HG03280 (cell line): Measurements from ENCODE around the gene CNTFR.

Experiments used
- ATAC-seq: cut with Tn5 transposase; IDR thresholded peaks from one replicate; pipeline ENCODE4 v1.9.1; 2021; ENCODE audit warnings: mild to moderate bottlenecking, moderate library complexity; ENCODE audit not compliant: unreplicated experiment

The CNTFR gene

DNA sequence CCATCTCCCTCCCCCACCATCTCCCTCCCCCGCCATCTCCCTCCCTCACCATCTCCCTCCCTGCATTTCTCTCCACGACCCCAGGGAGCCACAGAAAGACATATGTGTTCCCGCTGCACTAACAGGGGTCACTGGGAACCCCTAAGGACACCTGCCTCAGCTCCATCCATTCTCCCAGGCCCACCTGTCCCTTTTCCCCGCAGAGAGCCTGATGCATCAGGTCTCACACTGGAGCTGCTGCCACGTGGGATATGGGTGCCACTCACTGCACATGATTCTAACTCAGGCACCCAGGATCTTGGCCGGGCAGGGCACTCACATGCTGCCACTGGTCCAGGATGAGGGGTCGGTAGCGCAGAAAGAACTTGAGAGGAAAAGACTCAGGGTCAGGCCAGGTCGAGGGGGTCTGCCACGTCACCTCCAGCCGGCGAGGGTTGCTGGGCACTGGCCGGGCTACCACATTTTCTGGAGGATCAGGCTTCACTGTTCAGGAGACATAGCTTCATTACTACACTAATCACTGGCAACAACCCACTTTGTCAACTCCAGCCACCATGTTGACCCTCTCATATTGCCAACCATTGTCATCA, 33.5 kb downstream of the CNTFR start:
- ATAC-seq: no peak

DNA sequence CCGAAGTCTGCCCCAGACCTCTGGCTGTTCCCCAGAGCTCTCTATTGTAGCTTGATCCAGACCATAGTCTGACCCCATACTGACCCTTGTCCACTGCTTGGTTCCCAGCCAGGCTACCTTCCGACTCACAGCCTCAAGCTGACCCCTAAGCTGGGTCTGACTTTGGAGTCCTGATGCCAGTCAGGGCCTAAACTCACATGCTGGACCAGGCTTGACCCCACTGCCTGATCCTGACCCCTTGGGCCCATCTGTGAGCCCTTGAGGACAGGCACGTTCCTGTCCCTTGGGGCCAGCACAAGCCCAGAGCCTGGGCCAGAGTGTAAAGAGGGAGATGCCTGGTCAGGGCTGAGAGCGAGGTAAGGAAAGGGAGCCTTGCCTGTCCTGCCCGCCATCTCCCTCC, 34.0 kb downstream of the CNTFR start:
- no peak for ATAC-seq

DNA sequence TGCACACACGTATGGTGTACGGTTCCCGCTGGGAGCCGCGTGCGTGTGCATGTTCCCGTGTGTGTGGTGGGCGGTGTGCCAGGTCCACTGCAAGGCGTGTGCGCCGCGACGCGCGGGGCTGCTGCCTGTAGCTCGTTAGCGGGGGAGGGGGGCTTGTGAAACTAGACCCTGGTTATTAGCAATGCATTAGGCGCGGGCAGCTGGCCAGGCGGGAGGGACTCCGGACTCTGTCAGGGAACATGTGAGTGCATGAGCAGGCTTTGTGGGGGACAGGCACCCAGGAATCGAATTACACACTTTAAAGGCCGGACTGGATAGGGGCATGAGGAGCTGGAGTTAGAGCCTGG, 34.5 kb downstream of the CNTFR start:
- no peak for ATAC-seq

DNA sequence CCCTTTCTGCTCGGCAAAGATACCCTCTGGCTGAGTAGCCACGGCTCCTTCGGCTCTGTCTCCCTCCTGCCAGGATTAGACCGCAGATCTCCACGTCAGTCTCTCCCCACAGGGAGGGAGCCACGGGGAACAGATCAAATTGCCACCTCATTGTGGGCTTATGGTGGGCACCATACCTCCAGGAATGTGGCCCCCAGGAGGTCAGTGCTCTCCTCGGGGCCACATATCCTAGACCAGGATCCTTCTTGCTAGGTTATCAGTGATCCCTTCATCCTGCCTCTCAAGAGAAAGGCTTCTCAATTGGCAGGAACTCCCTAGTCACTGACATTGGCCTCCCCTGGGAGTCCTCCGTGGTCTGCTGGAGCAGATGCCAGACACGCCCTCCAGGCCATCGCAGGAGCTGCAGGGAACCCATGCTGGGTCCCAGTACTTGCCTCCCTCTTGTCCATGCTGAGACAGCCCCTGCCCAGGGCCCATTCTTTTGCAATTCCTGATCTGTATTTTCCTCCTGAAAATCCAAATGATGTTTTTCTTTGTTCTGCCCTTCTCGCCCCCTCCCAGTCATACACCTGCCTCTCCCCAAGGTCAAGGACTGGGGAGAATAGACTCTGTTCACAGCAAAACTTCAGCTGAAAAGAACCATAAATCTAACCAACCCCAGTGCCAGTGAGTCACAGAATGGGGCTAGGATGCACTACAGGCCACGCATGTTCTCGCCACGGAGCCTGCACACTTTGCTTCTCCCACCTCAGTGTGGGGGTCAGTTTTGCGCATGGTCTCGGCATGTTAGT, 35.1 kb downstream of the CNTFR start:
- ATAC-seq: no peak

DNA sequence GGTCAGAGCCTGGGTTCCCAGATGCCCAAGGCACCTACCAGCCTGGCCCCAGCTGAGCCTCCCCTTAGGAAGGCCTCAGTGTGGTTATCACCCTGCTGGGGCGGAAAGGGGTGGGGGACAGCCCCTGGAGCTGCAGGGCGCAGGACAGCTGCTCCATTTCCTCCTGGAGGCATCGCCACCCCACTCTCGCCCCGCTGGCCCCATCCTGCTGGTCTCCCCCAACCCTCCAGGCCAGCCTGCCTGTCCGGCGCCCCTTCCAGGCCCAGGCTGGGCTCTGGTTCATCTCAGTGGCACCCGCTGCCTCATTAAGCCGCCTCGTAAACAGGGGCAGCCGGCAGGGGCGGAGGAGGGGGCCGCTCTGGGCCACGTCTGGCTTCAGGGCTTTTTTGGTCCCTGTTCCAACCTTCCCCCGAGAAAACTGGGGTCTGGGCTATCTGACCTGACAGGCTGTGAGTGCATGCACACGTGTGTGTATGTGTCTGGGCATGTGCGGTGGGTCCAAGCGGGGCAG, 36.0 kb downstream of the CNTFR start:
- ATAC-seq: no peak

DNA sequence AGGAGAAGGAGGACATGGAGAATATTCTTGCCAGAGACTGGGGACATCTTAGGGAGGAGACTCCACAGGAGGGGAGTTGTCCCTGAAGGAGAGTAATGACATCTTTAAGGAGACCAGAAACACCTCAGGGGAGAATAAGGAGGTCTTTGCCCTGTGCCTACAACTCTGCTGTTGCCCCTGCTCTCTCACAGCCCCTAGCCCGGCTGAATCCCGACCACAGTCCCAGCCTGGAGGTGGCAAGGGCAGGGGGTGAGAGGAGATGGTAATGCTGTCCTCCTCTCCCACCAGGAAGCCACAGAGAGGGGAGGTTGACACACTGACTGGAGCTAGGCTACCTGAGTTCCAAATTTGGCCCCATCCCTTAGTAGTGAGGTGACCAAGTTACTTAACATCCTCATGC, 36.5 kb downstream of the CNTFR start:
- ATAC-seq: no peak

DNA sequence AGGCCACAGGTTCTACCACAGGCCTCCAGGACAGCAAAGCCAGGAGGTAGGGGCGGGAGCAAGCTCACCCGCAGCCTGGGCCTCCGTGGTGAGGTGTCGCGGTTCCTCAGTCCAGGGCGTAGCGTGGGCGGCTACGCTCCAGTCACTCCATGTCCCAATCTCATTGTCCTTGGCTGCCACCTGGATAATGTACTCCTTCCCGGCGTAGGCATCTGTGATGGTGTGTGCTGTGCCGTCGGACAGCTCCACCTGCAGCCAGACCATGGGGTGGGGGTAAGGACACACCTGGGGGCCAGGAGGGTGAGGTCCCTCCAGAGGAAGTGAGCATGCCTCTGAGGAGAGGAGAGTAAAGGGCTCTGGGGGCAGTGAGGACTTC, 36.9 kb downstream of the CNTFR start:
- ATAC-seq: no peak

DNA sequence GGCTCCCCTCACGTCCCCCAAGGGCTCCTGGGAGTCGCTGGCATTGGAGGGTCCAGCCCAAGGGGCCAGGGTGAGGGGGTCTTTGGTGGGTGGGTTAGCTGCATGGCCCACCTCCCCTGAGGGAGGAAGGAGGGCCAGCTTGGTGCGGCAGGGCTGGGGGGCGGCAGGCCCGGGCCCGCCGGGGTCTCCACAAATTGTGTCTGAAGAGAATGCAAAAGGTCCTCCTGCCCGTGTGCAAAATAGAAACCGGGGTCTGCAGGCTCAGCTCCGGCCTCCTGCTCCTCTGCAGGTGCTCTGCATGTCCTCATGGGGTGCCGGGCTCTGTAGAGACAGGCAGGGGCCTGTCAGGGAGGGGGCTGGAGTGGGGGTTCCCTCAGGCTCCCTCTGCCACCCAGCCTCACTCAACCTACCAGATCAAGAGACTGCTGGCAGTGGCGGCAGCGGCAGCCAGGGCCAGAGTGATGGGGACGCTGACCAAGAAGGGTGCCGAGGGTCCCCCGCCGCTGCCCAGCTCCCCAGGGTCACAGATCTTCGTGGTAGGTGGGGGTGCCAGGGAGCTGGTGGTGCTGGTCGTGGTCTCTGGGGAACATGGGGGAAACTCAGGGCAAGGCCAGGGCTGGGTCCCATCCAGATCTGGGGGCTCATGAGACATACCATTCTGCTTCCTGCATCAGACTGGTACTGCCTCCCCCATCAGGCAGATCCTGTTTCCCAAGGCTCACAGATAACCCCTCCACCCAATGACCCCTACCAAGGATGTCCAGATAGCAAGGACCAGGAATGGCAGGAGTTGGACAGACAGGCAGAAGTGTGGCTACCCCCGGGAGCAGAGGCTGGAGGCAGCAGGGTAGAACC, 37.5 kb downstream of the CNTFR start:
- ATAC-seq: no peak

DNA sequence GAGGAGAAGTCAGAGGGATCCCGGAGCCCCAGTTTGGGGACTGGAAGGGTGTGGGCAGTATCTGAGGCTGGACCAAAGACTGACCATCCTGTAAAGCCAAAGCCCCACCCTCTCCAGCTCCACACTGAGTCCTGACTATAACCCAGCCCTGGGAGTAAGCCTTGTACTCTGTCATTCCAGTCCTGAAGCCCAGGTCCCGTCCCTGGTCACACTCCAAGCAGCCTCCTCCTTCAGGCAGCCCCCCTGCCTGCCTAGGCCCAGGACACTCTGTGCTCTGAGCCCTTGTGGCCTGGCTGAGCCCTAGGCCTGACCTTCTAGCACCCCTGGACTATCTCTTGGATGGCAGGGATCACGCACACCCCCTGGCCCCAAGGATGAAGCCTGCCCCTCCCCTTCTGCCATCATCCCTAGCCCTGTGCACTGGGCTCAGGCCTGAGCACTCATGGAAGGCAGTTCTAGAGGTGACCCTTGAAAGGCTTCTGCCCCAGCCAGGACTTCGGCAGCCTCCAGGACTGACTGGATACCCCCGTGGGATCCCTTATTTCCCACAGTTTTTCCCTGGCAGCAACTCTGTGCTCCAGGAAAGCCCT, 38.7 kb downstream of the CNTFR start:
- no peak for ATAC-seq

DNA sequence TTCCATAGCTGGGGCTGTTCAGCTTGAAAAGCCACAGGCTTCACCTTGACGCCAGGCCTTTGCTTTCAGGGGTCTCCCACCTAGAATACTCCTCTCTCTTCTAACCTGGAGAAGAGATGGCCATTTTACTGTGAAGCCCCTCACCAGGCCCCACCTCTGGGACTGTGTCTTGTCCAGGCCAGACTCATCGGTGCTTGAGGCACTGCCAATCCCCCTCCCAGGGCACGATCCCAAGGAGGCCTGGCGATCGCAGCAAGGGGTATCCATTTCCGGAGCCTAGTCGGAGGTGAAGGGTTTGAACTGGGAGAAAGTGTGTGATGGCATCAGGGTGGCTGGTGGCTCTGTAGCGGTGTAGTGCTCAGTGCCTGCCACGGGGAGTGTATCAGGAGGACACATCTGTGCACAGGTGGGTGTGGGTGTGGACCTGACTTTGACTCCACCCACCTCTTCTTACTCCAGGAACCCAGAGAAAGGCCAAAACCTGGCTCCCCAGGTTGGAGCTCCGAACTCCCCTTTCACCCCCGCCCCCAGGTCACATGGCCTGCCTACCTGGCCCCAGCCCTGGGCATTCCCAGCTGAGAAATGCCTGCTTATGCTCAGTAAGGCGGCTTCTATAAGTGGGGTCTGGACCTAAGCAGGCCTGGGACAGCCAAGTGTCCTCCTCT, 39.4 kb downstream of the CNTFR start:
- no peak for ATAC-seq

DNA sequence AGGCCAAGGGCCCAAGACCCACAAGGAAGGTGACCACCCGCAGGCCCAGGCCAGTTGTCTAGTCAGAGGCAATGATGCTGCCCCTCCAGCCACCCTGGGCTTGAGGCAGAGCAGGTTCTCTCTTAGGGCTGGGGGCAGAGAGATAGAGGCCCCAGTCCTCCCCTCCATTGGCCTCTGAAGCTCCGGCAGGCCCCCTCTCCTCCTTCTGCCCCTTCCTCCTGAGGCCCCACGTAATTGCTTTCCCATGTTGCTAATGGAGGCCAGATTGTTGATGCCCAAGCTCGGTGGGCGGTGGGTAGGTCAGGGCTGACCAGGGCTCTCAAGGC, 40.2 kb downstream of the CNTFR start:
- ATAC-seq: no peak

DNA sequence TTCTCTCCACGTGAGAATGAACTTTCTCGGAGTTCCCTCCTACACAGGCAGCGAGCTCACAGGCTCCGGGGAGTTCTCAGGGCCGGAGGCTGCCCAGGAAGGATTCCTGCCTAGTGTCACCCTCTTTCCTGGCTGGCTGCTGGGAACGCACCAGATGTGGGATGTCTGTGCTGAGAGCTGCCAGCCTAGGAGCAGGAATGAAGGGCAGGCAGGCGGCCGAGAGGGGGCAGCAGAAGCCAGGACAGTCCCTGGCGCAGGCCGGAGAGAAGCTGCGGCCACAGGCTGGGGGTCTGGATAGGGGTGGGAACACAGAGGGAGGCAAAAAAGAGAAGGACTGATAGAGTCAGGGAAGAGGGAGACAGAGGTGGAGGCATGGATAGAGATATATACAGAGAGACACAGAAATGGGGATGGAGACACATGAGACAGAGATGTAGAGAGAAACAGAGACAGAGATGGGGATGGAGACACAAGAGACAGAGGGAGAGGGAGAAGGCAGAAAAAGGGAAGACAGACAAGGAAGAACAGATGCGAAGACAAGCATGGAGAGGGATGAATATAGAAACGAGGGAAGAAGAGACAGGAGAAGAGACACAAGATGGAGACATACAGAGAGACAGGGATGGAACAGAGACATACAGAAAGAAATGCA, 41.4 kb downstream of the CNTFR start:
- ATAC-seq: no peak

DNA sequence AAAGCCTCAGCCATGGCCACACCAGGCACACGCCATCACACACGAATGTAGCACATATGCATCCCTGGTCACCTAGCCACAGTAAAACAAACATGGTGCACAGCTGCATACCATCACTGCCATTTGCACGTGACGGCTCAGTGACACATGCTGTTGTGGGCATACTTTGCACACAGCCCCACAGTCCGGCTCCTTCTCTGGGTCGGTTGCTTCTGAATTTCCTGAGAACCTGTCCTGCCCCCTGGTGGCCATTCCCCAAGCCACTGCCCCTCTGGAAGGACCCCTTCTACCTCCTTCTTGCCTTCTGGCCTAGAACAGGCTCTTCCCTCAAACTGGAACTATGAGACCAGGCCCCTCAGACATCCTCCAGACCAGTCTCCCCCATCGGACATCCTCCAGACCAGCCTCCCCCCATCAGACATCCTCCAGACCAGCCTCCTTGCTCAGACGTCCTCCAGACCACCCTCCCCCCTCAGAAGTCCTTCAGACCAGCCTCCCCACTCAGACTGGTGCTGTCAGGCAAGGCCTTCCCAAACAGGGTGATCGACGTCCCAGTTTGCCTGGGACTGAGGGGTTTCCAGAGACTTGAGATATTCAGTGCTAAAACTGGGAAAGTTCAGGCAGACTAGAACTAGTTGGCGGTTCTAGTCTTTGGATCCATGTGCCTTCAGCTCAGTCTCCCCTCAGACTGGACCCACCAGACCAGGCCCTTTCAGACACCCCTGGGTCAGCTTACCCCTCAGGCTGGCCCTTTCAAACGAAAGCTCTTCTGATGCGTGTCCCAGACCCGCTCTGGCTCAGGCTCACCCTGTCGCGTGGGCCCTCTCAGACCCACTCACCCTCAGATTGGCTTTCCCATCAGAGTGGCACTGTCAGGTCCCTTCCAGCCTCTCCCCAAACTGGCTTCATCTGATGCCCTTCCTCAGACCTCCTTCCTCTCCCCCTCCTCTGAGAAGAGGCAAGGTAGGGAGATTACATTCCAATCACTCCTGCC, 42.4 kb downstream of the CNTFR start:
- ATAC-seq: peak; percentile 48

DNA sequence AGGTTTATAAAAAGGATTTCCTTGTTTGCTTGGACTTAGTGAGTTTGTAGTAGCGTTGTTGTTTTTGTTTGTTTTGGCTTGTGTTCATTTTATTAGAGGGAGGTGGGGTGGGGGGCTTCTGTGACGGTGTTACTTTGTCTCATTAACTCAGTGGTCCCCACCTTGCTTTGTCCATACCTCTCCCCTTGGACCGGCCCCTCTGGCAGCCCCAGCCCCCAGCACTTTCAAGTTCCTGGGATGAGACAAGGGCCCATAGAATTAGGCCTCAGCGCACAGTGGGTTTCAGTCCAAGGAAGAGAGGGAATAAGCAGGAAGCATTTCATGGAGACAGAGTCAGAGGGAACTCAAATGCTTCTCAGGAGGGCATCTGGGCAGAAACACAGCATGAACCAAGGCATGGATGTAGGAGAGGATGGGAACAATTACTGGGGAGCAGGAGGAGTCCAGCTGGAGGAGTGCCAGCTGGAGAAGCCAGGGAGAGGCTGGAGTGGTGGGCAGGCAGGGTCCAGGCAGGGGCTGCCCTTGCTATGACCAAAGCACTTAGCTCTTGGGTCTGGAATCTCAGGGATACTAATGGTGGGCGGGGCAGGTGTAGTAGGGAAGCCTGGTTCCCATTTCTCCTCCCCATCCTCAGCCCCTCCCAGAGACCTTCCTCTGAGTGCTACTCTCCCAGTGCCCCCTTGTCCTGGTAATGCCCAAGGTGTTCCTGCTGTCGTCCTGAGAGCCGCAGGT, 43.3 kb downstream of the CNTFR start:
- no peak for ATAC-seq

DNA sequence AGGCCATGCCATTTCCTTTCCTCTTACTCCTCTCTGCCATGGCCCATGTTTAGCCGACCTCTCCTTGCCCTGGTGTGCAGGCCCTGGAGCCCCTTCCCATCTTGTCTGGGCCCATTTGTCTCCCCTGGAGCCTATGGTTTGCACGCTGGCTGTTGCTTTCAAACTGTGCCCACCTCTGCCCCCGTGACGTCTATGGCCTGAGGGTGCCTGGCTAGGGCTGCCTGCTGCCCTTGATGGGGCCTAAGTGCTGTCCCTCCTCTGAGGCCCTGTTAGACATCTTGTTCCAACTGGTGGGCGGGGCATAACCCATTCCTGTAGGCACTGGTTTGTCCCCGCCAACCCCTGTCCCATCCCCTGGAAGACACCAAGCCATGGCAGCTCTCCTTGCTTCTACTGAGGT, 44.0 kb downstream of the CNTFR start:
- no peak for ATAC-seq

DNA sequence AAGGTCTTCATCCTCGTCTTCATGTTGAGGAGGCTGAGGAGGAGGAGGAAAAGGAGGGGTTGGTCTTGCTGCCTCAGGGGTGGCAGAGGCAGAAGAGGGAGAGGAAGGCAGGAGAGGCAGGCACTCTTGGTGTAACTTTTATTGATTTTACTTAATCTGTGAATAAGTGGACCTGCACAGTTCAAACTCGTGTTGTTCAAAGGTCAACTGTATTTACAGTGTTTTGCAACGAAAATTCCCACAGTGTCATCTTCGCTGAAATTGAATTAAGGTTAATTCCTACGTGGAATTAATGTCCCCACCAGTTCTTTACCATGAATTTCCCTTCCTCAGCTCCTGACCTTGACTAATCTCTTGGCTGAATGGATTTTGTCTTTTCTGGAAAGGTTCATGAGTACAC, 45.5 kb downstream of the CNTFR start:
- ATAC-seq: no peak

DNA sequence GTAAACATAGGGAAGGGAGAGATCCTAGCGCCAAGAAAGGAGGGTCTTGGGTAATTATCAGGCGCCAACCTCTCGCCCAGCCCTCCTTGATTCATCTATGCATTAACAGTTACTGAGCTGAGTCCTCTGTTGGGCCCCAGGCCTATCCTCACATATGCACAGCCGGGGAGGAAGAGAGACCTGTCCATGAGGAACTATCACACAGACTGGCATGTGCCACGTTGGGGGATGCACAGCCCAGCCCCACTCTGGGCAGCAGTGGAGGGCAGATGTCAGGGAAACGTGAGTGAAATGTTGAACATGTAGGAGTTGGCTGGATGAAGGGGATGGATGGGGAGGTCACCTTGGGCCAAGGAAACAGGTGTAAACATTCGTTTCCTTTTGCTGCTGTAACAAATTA, 48.0 kb downstream of the CNTFR start:
- ATAC-seq: no peak

DNA sequence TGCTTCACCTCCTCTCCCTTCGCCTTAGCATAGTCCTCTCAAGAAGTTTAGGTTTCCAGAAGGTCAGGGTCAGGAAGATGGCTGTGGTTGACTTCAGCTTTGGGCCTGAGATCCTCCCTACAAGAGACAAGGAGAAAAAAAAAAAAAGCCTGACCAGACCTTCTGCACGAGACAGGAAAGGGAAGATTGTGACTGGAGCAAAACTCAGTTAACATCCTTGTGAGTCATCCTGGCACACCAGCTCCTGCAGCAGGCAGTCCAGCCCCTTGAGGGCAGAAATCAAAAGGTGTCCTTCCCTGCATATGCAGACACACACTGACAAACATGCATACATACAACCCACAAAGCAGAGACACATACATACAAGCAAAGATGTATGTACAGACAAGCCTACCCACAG, 48.7 kb downstream of the CNTFR start:
- no peak for ATAC-seq

DNA sequence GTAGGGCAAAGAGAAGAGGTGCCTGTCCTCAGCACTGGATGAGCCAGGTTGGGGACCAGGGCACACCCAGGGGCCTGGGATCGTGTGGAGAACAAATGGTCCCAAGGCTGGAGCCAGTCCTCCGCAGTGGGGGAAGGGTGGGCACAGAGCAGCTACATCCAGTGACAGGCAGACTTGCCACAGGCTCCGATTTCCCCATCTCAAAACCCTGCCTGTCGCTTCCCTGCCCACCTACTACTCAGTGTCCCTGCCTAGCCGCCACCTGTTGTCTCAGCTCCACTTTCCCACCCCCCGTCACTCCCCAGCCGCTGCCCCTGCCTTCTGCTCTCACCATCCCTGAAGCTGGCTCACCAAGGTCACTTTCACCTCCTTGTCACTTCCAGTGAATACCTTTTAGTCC, 52.8 kb downstream of the CNTFR start:
- ATAC-seq: no peak
